CMK (cell line): ENCODE results near the gene ADGRB2.

ENCODE experiments used
- DNase-seq: peaks from one replicate; pipeline ENCODE4 v3.0.0-alpha.2; 2010; ENCODE audit warnings: low read depth

The ADGRB2 gene

DNA sequence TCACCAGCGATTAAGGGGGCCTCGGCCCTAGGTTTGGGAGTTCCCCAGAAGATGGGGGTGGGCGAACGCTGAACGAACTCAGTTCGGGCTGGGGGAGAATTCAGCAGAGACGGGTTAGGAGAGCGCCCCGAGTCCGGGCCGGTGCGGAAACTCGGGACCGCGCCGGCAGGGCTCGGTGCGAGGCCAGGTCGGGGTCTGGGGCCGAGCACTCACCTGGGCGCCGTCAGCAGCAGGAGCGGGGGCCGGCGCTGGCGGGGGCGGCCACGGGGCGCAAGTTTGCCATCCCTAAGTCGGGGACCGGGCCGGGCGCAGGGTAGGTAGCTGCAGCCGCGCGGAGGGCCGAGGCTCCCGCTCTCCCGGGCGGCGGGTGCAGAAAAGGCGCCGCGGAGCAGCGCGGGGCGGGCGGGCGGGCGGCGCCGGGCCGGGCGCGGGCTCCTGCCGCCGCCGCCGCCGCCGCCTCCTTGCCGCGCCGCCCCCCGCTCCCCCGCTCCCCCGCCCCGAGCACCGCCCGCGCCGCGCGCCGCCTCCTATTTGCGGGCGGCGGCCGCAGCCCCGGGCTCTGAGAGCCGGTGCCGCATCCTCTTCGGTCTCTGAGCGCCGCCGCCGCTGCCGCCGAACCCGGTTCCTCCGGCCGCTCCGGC lies 349 bp downstream of the ADGRB2 start:
- DNase-seq: no peak

DNA sequence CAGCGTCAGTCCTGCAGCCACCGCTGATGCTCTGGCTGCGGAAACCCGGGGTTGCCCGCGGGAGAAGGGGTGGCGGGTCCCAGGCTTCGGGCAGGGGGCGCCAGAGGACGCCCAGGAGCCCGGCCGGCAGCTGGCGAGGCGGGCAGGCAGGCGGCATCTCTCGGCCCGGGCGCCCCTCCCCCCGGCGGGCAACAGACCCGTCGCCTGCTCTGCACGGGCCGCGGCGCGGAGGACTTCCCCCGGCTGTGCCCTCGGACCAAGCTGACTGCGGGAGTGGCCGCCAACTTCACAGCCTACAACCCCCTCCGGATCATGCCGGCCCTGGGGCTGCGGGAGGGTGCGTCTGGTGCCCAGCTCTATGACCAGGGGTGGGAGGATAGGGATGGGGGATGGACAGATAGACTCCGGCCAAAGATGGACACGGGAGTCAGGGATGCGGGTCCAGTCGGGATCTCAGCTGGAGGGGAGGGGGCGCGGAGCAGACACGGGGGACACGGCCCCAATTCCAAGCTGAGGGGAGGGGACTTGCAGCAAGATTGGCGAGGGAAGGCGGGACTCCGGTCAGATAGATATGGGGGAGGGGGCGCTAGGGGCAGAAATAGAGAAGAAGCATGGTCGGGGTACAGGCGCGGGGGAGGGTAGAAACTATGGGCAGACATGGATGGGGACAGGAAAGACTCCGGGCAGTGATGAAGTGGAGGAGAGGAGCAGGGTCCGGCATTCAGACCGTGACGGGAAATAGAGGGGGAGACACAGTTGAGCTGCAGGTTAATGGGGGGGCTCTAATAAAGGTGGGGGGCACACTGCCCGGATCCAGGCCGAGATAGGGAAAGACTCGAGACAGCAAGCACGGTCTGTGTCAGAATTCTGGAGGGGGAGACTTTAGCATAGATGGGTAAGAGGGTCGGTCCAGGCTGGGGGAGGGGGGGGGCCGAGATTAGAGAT lies 1.1 kb downstream of the ADGRB2 start:
- no peak for DNase-seq

DNA sequence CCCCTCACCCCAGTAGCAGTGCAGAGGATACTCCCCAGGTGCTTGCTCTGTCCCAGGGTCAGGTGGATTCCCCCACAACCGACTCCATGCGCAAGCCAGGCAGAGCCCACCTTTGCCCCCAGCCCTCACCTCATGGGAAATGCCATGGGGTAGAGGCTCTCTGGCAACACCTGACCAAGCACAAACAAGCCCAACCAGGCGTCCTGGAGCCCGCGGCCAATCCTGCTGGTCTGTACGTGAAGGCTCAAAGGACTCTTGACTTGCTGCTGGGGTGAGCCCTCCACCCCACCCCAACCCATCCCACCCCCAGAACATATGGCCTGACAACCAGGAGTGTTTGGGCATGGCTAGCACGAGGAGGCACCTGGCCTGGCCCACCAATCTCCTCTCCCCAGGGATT lies 1.8 kb downstream of the ADGRB2 start:
- DNase-seq: no peak

DNA sequence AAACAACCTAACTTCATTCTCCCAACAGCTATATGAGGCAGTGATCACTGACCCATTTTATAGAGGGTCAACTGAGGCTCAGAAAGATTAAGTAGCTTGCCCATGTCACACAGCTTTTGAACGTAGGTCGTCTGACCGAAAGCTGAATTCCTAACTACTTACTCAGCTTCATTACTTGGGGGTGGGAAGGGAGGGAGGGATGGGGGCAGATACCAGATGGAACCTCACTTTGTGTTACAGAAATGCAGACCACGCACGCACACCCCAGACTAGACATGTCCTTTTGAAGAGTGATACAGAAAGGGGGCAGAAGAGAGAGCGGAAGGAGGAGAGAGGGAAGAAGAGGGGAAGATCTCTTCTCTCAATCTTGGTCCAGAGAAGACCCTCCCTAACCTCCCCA lies 2.3 kb downstream of the ADGRB2 start:
- DNase-seq: no peak

DNA sequence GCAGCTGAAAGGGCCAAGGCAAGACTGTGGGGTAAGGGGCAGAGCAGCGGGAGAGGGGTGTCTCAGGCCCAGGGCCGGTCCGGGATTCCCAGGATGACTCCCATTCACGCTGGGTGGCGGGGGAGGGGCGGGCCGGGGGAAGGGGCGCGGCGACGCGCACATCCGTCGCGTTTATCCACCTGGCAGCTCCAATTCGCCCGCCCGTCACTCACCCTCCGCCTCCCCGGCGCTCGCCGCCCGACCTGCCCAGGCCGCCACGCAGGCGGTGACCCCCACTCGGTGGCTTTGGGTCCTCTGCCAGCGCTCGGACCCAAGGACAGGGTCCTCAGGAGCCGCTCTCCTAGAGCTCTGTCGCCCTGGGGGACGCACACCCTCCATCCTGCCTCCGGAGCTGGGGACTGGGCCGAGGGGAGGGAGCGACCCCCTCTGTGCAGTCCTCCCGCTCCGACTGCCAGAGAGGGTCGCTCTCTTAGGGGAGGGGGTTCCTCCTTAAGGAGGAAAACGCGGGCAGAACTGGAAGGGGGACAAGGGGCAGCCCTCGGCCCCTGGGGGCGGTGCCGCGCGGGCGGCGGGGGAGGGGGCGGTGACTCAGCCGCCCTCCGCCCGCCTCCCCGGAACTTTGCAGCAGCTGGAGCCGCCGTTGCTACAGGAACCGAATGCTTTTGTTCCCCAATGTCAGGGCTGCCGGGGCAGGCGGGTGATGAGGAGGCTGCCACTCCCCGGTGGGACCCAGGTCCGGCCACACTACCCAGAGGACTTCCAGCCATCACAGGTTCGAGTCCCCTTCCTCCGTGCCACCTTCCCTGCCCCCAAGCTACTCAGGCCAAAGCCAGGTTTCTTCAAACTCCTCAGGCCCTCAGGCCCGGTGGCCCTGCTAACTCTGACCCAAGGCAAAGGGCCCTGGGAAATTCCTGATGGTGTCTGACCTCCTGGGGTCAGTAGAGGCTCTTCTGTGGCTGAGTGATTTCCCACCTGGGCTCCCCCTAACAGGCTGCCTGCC lies 3.4 kb downstream of the ADGRB2 start:
- DNase-seq: no peak

DNA sequence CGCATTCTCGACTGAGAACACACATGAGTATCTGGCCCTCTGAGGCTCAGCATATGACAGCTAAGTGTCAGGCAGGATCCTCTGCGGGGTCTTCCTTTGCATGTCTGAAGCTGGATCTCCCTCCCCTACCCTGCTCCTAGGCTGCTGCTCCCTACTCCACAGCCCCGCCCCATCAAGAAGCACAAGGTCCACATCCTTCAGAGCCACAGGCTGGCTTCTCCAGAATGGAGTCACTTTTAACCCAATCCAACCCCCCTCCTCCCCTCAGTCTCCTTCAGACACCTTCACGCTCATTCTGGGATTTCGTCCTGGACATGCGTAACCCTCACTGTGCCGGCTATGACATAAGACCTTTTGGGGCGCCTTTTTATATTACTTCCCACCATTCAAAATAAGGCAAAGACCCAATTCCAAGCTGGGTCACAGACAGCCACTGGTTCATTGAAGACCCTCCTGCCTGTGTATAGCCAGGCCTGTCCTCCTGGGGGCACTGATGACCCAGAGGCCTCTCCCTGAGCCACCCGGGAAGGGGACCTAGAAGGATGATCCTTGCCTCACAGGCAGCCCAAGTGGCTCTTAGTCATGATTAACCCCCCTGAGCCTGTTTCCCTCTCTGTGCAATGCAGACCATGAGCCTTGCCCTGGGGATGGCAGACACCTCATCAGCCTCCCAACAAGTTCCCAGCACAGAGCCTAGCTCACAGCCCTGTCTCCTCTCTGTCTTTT lies 4.7 kb downstream of the ADGRB2 start:
- DNase-seq: no peak

DNA sequence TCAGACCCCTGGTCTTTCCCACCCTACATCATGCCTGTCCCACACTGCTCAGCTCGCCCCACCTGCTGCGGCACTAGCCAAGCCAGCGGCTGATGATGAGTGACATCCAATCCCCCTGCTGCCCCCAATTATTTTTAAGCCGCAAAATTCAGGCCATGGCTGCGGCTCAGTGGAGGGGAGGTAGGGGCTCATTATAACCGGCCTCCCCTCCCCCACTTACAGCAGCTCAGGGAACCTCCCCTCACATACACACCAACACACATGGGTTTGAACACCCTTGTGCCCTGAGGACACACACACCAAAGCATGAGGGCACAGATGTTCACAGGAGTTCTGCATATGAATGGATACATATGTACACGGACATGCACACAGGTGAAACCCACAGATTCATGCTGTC lies 5.3 kb downstream of the ADGRB2 start:
- no peak for DNase-seq

DNA sequence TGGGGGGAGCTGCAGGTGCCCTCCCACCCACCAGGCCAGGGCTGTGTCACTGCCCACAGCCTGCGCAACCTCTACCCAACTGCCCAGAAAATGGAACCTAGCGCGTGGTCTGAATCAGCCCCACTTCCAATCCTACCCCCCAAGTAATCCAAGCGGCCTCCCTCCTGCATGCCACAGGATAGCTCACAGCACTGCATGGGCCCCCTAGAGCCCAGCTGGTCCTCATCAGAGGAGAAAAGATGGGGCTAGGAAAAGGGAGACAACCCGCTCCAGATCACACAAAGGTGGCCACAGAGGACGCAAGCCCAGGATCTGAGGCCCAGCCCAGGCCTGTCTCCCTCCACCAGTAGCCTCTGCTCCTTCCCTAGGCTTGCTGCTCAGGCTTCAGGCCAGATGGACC lies 6.2 kb downstream of the ADGRB2 start:
- DNase-seq: no peak

DNA sequence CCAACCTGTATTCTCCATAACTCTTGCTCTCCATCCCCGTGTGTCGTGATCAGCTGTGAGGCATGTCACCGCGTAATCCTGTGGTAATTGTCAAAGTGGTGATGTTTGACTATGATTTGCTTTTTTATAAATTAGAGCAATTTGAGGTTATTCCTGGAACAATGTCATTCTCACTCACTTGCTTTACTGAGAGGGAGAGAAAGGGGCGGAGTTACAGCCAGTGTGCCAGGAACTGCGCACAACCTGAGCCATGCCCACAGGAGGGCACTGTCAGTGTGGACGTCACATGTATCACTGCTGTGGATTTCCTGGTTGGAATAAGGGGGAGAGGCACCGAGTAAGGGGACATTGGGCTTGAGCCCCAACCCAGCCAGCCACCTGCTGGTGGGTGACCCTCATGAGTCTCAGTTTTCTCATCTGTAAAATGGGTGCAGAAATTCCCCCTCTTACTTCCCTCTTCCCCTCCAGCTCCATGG lies 6.9 kb downstream of the ADGRB2 start:
- no peak for DNase-seq

DNA sequence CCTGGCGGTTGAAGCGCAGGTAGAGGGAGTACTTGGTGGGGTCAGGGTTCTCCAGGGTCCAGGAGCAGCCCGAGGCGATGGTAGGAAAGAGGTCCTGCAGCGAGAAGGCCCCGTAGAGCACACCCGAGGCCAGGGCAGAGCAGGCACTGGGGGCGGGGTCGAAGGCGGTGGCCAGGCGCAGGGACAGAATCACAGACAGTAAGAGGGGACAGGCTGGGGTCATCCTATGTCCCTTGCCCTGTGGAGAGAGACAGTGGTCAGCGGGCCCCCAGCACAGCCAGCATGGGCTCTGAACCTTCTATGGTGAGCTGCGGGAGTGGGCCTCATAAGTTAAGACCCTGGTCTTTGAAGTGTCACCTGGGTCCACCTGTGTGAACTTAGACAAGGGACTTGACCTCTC lies 7.6 kb downstream of the ADGRB2 start:
- DNase-seq: no peak

DNA sequence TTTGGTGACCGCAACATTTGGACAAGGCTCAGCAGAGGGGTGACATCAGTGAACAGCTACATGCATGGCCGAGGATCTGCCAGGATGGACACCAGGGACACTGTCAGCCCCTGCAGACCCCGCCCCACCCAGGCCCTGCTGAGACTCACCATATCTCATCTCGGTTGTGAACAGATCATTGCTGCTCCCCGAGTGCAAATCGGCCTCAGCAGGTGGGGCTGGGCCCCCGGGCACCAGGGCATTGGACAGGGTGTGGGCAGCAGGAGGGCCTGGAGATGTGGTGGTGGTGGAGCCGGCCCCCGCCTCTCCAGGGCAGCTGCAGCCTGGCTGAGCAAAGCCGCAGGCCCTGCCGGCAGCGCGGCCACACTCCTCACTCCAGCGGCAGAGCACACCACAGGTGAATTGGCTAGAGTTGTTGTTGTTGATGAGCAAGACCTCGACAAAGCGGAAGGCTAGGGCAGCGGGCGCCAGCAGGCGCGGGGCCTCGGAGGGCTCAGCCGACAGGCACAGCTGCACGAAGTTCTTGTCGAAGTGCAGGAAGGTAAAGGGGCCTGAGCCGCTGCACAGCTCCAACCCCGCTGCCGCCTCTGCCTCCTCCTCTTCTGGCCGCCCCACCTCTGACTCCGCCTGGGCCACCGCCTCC lies 8.2 kb downstream of the ADGRB2 start:
- DNase-seq: no peak

DNA sequence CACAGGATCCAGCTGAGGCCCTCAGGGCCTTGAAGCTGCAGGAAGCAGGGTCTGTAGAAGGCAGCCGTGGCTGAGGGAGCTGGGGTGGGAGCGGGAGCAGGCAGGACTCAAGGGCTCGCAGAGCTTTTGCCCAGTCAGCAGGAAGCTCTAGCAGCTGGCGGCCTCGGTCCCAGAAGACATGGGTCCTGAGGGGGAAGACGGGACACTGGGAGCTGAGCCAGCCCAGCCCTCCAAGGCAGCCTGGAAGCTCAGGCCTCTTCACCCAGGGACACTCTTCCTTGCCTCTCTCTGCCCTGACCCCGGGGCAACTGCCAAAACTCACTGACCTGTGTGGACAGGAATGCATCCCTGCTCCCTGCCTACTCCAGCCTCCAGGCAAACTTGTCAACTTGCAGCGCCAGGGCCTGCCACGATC lies 8.9 kb downstream of the ADGRB2 start:
- no peak for DNase-seq

DNA sequence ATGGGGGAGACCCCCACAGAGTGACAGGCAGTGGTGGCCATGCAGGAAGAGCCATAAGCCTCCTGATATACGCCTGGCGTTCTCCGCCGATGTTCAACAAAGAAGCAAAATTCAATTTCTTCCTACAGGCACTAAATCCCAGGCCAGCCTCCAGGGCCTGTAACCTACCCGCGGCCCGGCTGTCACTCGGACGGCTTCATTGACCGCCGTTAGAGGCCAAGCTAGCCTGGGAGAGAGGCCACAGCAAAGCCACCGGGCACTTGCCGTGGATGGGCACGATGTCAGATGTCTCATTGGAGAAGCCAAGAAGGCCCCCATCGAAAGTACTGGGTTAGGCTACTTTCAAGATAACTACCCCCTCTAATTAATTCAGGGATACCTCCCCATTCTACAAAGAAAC lies 9.7 kb downstream of the ADGRB2 start:
- DNase-seq: no peak

DNA sequence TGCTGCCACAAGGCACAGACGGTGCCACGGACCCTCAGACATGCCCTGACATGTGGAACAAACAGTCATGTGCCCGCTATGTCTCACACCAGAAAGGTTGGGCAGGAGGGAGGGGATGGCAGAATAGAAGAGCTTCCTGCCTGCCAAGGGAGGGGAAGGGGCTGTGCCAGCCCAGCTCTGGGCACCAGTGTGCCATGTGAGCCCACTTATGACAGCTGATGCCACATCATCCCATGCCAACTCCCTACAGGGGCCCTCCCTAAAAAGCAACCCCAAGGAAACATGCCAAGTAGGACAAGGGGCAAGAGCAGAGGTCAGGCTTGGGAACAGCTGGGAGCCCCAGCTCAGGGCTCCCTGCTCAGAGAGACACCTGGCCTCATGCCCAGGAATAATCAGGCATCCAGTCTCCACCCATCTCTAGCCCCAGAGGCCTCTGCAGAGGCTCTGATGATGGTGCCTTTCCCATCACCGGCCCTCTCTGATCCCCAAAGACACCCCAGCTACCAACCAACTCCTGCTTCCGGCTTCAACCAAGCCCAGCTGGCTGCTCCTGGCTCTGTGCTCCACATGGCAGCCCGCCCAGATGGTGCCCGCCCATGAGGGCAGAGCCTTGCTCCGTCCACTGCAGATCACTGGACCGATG lies 10.3 kb downstream of the ADGRB2 start:
- no peak for DNase-seq

DNA sequence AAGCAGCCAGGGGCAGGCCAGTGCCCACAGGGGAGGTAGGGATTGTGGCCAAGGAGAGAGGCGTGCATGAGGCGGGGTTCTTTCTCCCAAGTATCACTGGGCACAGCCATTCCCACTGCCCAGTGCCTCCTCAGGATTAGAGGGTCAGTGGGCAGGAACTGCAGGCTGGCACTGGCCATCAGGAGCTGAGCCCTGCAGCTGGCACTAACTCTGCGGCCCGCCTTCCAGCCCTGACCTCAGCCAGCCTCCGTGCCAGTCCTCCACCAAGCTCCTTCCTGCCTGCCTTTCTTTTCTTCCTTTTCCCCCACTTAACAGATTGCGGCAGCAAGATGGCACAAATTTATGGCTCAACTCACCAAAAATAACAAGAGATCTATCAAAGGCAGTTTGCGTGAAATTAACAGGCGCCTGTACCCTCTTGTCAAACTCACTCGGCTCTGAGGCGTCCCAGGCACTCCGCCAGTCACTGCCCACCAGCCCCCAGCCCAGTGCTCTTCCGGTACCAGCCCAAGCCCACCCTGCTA lies 11.1 kb downstream of the ADGRB2 start:
- DNase-seq: no peak

DNA sequence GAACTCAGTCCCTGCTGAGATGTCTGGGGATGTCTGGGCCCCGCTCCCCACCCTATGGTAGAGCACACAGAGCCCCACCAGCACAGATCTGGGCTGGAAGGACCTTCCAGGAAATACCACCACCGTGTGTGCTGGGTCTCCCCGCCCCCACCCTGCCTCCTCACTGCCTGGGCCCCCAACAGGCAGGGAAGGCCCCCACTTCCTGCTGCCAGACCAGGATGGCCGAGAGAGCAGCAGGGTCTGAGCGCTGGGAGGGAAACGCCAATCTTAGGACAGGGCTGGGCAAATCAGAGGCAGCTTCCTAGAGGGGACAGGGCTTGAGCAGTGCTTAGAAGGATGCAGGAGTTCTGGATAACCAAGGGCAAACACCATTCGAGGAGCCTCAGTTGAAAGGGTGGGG lies 11.9 kb downstream of the ADGRB2 start:
- DNase-seq: no peak

DNA sequence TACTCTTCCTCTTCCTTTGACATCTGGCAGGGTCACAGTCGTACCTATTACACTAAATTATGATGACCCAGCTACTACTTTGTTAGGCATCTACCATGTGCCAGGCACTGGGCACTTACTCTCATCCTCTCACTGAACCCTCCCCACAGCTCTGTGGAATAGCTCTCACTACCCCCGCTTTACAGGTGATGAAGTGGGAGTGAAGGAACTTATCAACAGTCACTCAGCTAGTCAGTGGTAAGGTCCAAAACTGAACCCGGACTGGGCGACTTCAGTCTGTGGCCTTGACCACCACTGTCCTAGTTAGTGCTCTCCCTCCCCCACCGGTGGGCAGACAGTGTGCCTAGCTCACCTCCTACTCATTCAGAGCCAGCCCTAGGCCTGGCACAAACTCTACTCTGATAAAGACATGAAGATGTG lies 12.3 kb downstream of the ADGRB2 start:
- no peak for DNase-seq

DNA sequence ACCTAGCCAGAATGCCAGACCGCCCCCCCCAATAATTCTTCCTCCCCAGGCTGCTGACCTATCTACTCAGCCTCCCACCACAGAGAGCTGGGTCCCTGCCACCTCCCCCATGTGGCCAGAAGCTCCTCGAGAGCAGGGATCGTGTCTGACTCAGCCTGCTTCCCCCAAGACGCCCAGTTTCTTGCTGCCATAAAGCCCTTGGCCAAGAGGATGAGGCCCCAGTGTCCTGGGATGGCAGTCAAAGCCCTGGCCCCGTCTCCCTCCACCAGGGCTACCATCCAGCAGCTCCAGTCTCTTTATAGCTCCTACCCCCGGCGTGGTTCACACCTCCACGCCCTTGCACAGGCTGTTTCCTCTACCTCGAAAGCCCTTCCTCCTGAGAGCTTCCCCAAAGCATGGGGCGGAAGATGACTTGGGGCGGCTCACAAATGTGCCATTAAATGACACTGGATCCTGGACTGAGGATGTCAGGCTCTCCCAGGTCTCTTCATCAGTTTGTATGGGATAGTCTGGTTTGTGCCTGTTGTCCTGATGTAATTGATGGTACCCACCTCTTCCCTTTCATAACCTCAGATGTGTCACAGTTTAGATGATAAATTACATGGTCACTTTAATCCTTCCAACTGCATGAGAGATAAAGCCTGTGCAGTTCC lies 13.2 kb downstream of the ADGRB2 start:
- no peak for DNase-seq
